GM08714 (cell line): ENCODE data around the gene TRPV2.

Experiments used
- H3K4me3 ChIP-seq: fragments of 200-500 bp; sonication (Bioruptor generic); 2 replicates; pipeline ENCODE4 v1.5.1; 2014; ENCODE audit warnings: mild to moderate bottlenecking, low read length, inconsistent platforms
- ZNF274 ChIP-seq: IDR thresholded peaks from 2 replicates; pipeline ENCODE4 v1.6.1; 2012; ENCODE audit warnings: mild to moderate bottlenecking, low read depth, low read length

Gene TRPV2

GRCh38 chr17:16422416-16422815 is 7.0 kb downstream of the TRPV2 start:
- TF ChIP-seq ZNF274: no peak
- no peak overlapping the region for H3K4me3 ChIP-seq

- TF ChIP-seq ZNF274: no peak
- H3K4me3 ChIP-seq: no peak overlapping the region
Measured at GRCh38 chr17:16423226-16423872, 8.0 kb downstream of the TRPV2 start.

- TF ChIP-seq ZNF274: no peak
- H3K4me3 ChIP-seq: no peak overlapping the region
Measured at GRCh38 chr17:16425202-16425601, 9.8 kb downstream of the TRPV2 start.

GRCh38 chr17:16425698-16426659 is 10.6 kb downstream of the TRPV2 start:
- TF ChIP-seq ZNF274: no peak
- no peak overlapping the region for H3K4me3 ChIP-seq

- H3K4me3 ChIP-seq: no peak overlapping the region
- no peak for TF ChIP-seq ZNF274
Measured at GRCh38 chr17:16427020-16427419, 11.6 kb downstream of the TRPV2 start.

- TF ChIP-seq ZNF274: no peak
- no peak overlapping the region for H3K4me3 ChIP-seq
Measured at GRCh38 chr17:16428098-16428882, 12.9 kb downstream of the TRPV2 start.

GRCh38 chr17:16429083-16429482 is 13.7 kb downstream of the TRPV2 start:
- no peak for TF ChIP-seq ZNF274
- H3K4me3 ChIP-seq: no peak overlapping the region

- TF ChIP-seq ZNF274: no peak
- no peak overlapping the region for H3K4me3 ChIP-seq
Measured at GRCh38 chr17:16430650-16431049, 15.3 kb downstream of the TRPV2 start.

- no peak overlapping the region for H3K4me3 ChIP-seq
- TF ChIP-seq ZNF274: no peak
Measured at GRCh38 chr17:16432017-16432416, 16.6 kb downstream of the TRPV2 start.

GRCh38 chr17:16433514-16433913 is 18.1 kb downstream of the TRPV2 start:
- no peak for TF ChIP-seq ZNF274
- no peak overlapping the region for H3K4me3 ChIP-seq

- TF ChIP-seq ZNF274: no peak
- H3K4me3 ChIP-seq: no peak overlapping the region
Measured at GRCh38 chr17:16434662-16435061, 19.3 kb downstream of the TRPV2 start.

- TF ChIP-seq ZNF274: no peak
- H3K4me3 ChIP-seq: no peak overlapping the region
Measured at GRCh38 chr17:16435925-16436886, 20.8 kb downstream of the TRPV2 start.

- no peak for TF ChIP-seq ZNF274
- no peak overlapping the region for H3K4me3 ChIP-seq
Measured at GRCh38 chr17:16437083-16437482, 21.7 kb downstream of the TRPV2 start.
